CD14-positive monocyte (primary cell): ENCODE results near the gene CD22. TPM values are rescaled to one million over a fixed set of nuclear protein-coding genes. Genes with fewer than 3 reads are reported as not detected.
A peak's percentile ranks its signal among the peaks of the same experiment; 100 is the strongest.
"Not testable (repeated sequence)": the region's sequence is repeated elsewhere in the genome, so short reads cannot be mapped to it uniquely, and the experiment has no call there.

Experiments used
- DNase-seq, 3 donors: peaks; one replicate each; pipeline ENCODE4 v3.0.0-alpha.2; 2011 to 2022
- H2AFZ ChIP-seq: 2 replicates; pipeline ENCODE4 v1.6.0; 2012; ENCODE audit warnings: mild to moderate bottlenecking, low read depth, low read length, inconsistent platforms; ENCODE audit not compliant: insufficient read depth, poor library complexity, severe bottlenecking
- H3K27ac ChIP-seq, 2 donors: 1 replicate in 1 of 2; 2 replicates in 1 of 2; pipeline ENCODE4 v1.5.1; 2012 to 2013; ENCODE audit warnings: low read length in 2 of 2, control low read depth in 1 of 2, inconsistent platforms in 1 of 2, low read depth in 1 of 2, mild to moderate bottlenecking in 1 of 2
- H3K27me3 ChIP-seq, 2 donors: one replicate each; pipeline versions ENCODE4 v1.6.0 to v1.6.1; 2011 to 2013; ENCODE audit warnings: low read length in 2 of 2; ENCODE audit not compliant: control insufficient read depth in 2 of 2, insufficient read depth in 2 of 2
- H3K36me3 ChIP-seq, 2 donors: replicated peaks in 1 of 2; 1 replicate in 1 of 2; 2 replicates in 1 of 2; pipeline versions ENCODE4 v1.5.1 to v1.6.1; 2012 to 2013; ENCODE audit warnings: low read length in 2 of 2, control low read depth in 1 of 2, inconsistent platforms in 1 of 2, mild to moderate bottlenecking in 1 of 2; ENCODE audit not compliant: insufficient read depth in 2 of 2, control insufficient read depth in 1 of 2
- H3K4me1 ChIP-seq, 2 donors: 1 replicate in 1 of 2; 2 replicates in 1 of 2; pipeline versions ENCODE4 v1.5.1 to v1.6.1; 2012 to 2013; ENCODE audit warnings: low read length in 2 of 2, control low read depth in 1 of 2, inconsistent platforms in 1 of 2, mild to moderate bottlenecking in 1 of 2, moderate library complexity in 1 of 2; ENCODE audit not compliant: insufficient read depth in 2 of 2, control insufficient read depth in 1 of 2
- H3K4me2 ChIP-seq: replicated peaks from 2 replicates; pipeline ENCODE3; 2012; ENCODE audit warnings: low read length, moderate library complexity, mild to moderate bottlenecking; ENCODE audit not compliant: poor library complexity, severe bottlenecking; ENCODE audit errors: extremely low read depth
- H3K4me3 ChIP-seq, 3 experiments: fragments of 200-600 bp in 1 of 3; sonication (generic) in 1 of 3; replicated peaks in 1 of 3; 1 replicate in 2 of 3; 2 replicates in 1 of 3; pipeline ENCODE4 v1.5.1; 2011 to 2013; ENCODE audit warnings: low read length in 3 of 3, mild to moderate bottlenecking in 3 of 3, control low read depth in 2 of 3, low read depth in 2 of 3, inconsistent platforms in 1 of 3, moderate library complexity in 1 of 3
- H3K79me2 ChIP-seq: 2 replicates; pipeline ENCODE4 v1.6.0; 2012; ENCODE audit warnings: mild to moderate bottlenecking, control low read depth, inconsistent platforms, low read length, moderate library complexity; ENCODE audit not compliant: insufficient read depth
- H3K9ac ChIP-seq: 2 replicates; pipeline ENCODE4 v1.6.0; 2017; ENCODE audit warnings: low read length, mild to moderate bottlenecking; ENCODE audit not compliant: insufficient read depth, poor library complexity, severe bottlenecking
- H3K9me3 ChIP-seq, 2 donors: replicated peaks in 1 of 2; 1 replicate in 1 of 2; 2 replicates in 1 of 2; pipeline versions ENCODE4 v1.5.1 to v1.6.1; 2012 to 2013; ENCODE audit warnings: low read length in 2 of 2, control low read depth in 1 of 2; ENCODE audit not compliant: control insufficient read depth in 1 of 2, insufficient read depth in 1 of 2
- H4K20me1 ChIP-seq: 2 replicates; pipeline ENCODE4 v1.6.0; 2012; ENCODE audit warnings: mild to moderate bottlenecking, low read length, control low read depth, moderate library complexity; ENCODE audit not compliant: insufficient read depth
- H3K27ac Mint-ChIP-seq, 7 donors: one replicate each; pipeline ENCODE4 v1.8.0; 2020; ENCODE audit warnings: mild to moderate bottlenecking in 7 of 7, mixed read lengths in 7 of 7, moderate library complexity in 6 of 7, inconsistent platforms in 2 of 7
- H3K27me3 Mint-ChIP-seq, 3 donors: one replicate each; pipeline ENCODE4 v1.8.0; 2021 to 2022; ENCODE audit warnings: low read depth in 3 of 3, mild to moderate bottlenecking in 3 of 3, mixed read lengths in 3 of 3, moderate library complexity in 3 of 3, inconsistent platforms in 1 of 3
- H3K36me3 Mint-ChIP-seq, 2 donors: one replicate each; pipeline ENCODE4 v1.8.0; 2020; ENCODE audit warnings: mixed read lengths in 2 of 2, inconsistent platforms in 1 of 2, mild to moderate bottlenecking in 1 of 2
- H3K4me1 Mint-ChIP-seq: one replicate; pipeline ENCODE4 v1.8.0; 2020; ENCODE audit warnings: mild to moderate bottlenecking, mixed read lengths
- H3K4me3 Mint-ChIP-seq, 2 donors: one replicate each; pipeline ENCODE4 v1.8.0; 2020; ENCODE audit warnings: mild to moderate bottlenecking in 2 of 2, mixed read lengths in 2 of 2, moderate library complexity in 1 of 2
- H3K9me3 Mint-ChIP-seq, 7 donors: one replicate each; pipeline ENCODE4 v1.8.0; 2020 to 2022; ENCODE audit warnings: mixed read lengths in 7 of 7, mild to moderate bottlenecking in 6 of 7, moderate library complexity in 6 of 7, inconsistent platforms in 2 of 7
- WGBS: methylation state at CpG from one replicate; pipeline ENCODE4 v1.1.5; 2013; ENCODE audit warnings: missing lambda C conversion rate; ENCODE audit not compliant: insufficient coverage; 5-methylcytosine and 5-hydroxymethylcytosine counted together
- intact Hi-C, 2 donors: fragments of 100-400 bp; cut with micrococcal nuclease; formaldehyde crosslinking; loops; one replicate each; pipeline versions ENCODE4 v1.15.0 to v1.15.1; 2023
- polyA plus RNA-seq, 3 donors: library from polyadenylated mRNA; depleted of rRNA in 1 of 3; unstranded in 2 of 3; stranded (reverse) in 1 of 3; fragments of 300-500 nt in 2 of 3; fragments of >200 nt in 1 of 3; fragmentation: Illumina TruSeq in 2 of 3; gene quantifications; 1 replicate in 2 of 3; 2 replicates in 1 of 3; pipeline ENCODE4 v1.2.3, GENCODE V29; 2012 to 2021
- TF ChIP-seq, protein P1 (sequence below): fragments of 200-600 bp; IDR thresholded peaks from one replicate; pipeline ENCODE4 v1.8.0; 2022; ENCODE audit warnings: antibody characterized with exemption, mild to moderate bottlenecking

Gene CD22
- polyA plus RNA-seq, 3 donors: 0.24 to 4.8 (median 0.88) TPM

DNA sequence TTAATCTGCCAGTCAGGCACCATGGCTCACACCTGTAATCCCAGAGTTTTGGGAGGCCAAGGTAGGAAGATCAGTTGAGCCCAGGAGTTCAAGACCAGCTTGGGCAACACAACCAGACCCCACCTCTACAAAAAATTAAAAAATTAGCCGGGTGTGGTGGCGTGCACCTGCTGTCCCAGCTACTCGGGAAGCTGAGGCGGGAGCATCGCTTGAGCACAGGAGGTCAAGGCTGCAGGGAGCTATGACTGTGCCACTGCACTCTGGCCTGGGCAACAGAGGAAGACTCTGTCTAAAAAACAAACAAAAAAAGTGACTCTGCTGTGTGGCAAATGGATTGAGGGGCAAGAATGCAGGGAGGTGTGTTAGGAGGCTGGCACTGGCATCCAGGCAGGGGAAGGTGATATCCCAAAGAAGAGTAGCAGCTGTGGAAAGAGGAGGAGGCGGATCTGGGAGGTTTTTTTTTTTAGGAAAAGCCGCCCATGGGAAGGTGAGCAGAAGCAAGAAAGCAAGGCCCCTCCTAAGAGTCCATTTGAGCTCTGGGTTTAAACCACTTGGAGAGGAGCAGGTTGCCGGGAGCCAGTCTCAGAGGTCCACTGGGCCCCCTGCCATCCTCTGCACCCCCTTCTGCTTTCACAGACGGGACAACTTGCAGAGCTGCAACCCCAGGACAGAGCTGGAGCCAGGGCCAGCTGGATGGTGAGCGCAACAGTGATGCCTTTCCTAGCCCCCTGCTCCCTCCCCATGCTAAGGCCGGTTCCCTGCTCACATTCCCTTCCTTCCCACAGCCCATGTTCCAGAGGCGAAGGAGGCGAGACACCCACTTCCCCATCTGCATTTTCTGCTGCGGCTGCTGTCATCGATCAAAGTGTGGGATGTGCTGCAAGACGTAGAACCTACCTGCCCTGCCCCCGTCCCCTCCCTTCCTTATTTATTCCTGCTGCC lies 44.6 kb upstream of the CD22 start:
- H2AFZ ChIP-seq: peak overlapping the region; percentile 6
- H4K20me1 ChIP-seq: peaks cover 9% of the 10 kb centered on the region
- H3K27me3 Mint-ChIP-seq: peaks cover 14 to 16% (median 15%) of the 10 kb centered on the region in 3 donors
- H3K4me3 ChIP-seq: no peak overlapping the region
- H3K27me3 ChIP-seq: no peaks in the 10 kb centered on the region
- peaks cover 0 to 2% (median 0%) of the 10 kb centered on the region in 7 donors for H3K9me3 Mint-ChIP-seq
- TF ChIP-seq, protein P1, sequence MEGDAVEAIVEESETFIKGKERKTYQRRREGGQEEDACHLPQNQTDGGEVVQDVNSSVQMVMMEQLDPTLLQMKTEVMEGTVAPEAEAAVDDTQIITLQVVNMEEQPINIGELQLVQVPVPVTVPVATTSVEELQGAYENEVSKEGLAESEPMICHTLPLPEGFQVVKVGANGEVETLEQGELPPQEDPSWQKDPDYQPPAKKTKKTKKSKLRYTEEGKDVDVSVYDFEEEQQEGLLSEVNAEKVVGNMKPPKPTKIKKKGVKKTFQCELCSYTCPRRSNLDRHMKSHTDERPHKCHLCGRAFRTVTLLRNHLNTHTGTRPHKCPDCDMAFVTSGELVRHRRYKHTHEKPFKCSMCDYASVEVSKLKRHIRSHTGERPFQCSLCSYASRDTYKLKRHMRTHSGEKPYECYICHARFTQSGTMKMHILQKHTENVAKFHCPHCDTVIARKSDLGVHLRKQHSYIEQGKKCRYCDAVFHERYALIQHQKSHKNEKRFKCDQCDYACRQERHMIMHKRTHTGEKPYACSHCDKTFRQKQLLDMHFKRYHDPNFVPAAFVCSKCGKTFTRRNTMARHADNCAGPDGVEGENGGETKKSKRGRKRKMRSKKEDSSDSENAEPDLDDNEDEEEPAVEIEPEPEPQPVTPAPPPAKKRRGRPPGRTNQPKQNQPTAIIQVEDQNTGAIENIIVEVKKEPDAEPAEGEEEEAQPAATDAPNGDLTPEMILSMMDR: no peak
- WGBS: 69% methylated on average over 13 of the region's 17 CpGs
- H3K9me3 ChIP-seq: no peaks in the 10 kb centered on the region
- DNase-seq: no peak
- peaks cover 5 to 7% of the 10 kb centered on the region in 2 donors for H3K36me3 Mint-ChIP-seq
- peak overlapping the region in 1 of 2 donors; percentile 34 for H3K4me3 Mint-ChIP-seq
- peaks cover 34 to 52% of the 10 kb centered on the region in 2 donors for H3K4me1 ChIP-seq
- no peaks in the 10 kb centered on the region for H3K79me2 ChIP-seq
- intact Hi-C loops: loop anchor here in 1 of 2 donors (5.0 kb wide), 1 partner anchor 58 kb away; no protein-coding TSS in a partner anchor
- peaks cover 48% of the 10 kb centered on the region for H3K4me1 Mint-ChIP-seq
- no peak overlapping the region for H3K4me2 ChIP-seq
- H3K27ac Mint-ChIP-seq: peak overlapping the region in 3 of 7 donors; percentile 50 to 70 (median 68)
- no peak overlapping the region for H3K9ac ChIP-seq
- peaks cover 0 to 6% of the 10 kb centered on the region in 2 donors for H3K36me3 ChIP-seq
- no peak overlapping the region for H3K27ac ChIP-seq

DNA sequence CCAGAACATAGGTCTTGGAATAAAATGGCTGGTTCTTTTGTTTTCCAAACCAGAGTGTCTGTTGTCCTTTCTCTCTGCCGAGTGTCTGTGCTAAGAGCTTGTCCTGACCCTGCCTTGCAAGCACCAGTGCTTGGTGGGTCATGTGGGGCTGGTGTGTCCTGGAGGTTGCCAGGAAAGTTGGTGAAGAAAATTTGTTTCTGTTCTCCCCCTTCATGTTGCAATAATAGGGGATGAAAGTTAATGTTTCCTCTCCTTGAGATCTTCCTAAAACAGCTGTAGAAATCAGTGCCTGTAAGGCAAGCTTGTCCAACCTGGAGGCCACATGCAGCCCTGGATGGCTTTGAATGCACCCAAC lies 43.9 kb upstream of the CD22 start:
- Histone ChIP-seq H3K27ac (no peak overlapping the region), H2AFZ (peak overlapping the region; percentile 6), H4K20me1 (peaks cover 2% of the 10 kb centered on the region), H3K36me3 (no peaks in the 10 kb centered on the region), H3K9me3 (no peaks in the 10 kb centered on the region), H3K4me1 (peaks cover 34 to 52% of the 10 kb centered on the region in 2 donors), H3K4me2 (no peak overlapping the region), H3K9ac (no peak overlapping the region), H3K4me3 (no peak overlapping the region), H3K79me2 (no peaks in the 10 kb centered on the region), H3K27me3 (no peaks in the 10 kb centered on the region)
- H3K4me3 Mint-ChIP-seq: peak overlapping the region; percentile 34 to 58
- TF ChIP-seq, protein P1: no peak
- H3K27ac Mint-ChIP-seq: peak overlapping the region in 2 of 7 donors; percentile 23 to 56
- WGBS: no CpG with 5 or more reads among the region's 1 CpG
- intact Hi-C loops: no loop called here
- DNase-seq: no peak
- H3K9me3 Mint-ChIP-seq: peaks cover 0 to 2% (median 0%) of the 10 kb centered on the region in 7 donors
- peaks cover 0 to 3% of the 10 kb centered on the region in 2 donors for H3K36me3 Mint-ChIP-seq
- peaks cover 12 to 16% (median 14%) of the 10 kb centered on the region in 3 donors for H3K27me3 Mint-ChIP-seq
- peaks cover 48% of the 10 kb centered on the region for H3K4me1 Mint-ChIP-seq

DNA sequence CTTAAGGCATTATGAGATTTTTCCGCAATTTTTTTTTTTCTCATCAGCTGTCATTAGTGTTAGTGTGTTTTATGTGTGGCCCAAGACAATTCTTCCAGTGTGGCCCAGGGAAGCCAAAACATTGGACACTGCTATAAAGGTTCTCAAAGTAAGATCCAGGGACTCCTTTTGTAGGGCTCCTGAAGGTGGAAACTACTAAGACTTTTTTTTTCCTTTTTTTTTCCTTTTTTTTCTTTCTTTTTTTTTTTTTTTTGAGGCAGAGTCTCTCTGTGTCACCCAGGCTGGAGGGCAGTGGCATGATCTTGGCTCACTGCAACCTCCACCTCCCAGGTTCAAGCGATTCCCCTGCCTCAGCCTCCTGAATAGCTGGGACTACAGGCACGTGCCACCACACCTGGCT lies 43.5 kb upstream of the CD22 start:
- H2AFZ ChIP-seq, H3K4me3 ChIP-seq, H3K4me2 ChIP-seq, H3K27me3 ChIP-seq, H3K9me3 ChIP-seq, DNase-seq, H3K9ac ChIP-seq, H3K79me2 ChIP-seq, H3K27ac ChIP-seq, H4K20me1 ChIP-seq, H3K36me3 ChIP-seq, H3K9me3 Mint-ChIP-seq, intact Hi-C loops, H3K36me3 Mint-ChIP-seq: not testable (repeated sequence)
- Mint-ChIP-seq H3K27me3 (peaks cover 12 to 17% (median 17%) of the 10 kb centered on the region in 3 donors), H3K4me3 (peak overlapping the region in 1 of 2 donors; percentile 58), H3K4me1 (peaks cover 46% of the 10 kb centered on the region), H3K27ac (peak overlapping the region in 1 of 7 donors; percentile 41)
- WGBS: no CpG with 5 or more reads among the region's 3 CpGs
- peaks cover 34 to 48% of the 10 kb centered on the region in 2 donors for H3K4me1 ChIP-seq
